Measurements from ENCODE around the gene FSCN2.

The FSCN2 gene

GRCh38 chr17:81527591-81528383, at the start of gene FSCN2:
FSCN2 (plus strand) TSS chr17:81528377; CDS start chr17:81528532, 155 bp downstream.
- TF ChIP-seq CTCF (IDR thresholded peaks at IDR 0.05; ENCODE audit: low read depth, low read length): no peak
- H3K4me3 ChIP-seq (ENCODE audit: low read depth, low read length): no peak within 1 kb of the TSS

DNA sequence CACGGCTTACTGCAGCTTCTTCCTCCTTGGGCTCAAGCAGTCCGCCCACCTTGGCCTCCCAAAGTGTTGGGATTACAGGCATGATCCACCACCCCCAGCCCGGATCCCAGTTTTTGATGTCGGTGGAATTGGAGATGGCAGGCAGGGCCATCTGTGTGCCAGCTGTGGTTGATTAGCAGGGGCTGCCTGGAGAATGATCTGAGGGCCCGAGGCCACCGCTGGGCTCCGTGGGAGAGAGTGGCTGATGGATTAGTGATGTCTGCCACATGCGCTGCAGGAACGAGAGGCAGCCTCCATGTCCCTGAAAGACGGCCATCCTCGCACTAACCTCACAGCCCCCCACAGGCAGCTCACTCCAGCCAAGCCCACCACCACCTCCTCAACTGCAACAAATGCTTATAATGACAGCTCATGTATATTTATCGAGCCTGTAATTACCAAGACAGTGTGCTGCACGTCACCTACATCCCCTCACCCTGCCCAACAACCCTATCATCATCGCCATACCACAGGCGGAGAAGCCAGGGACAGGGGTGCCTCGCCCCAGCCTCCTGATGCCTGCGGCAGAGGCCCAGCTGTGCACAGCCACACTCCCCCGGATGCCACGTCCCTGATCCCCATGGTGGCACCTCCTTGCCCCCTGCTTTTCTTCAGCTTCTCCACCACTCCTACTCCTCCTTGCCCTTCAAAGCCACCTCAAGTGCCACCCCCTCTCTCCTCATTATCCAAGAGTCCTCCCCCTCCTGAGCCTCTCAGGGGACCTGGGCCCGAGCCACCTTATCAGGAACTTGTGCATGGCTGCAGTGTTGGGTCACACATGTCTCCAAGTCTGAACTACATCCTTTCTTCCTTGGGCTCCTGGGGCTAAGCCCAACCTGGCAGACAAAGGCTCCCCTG, 48.8 kb upstream of the FSCN2 start:
- no peak overlapping the region for H3K4me3 ChIP-seq (ENCODE audit: low read depth, low read length)
- no peak for TF ChIP-seq CTCF (IDR thresholded peaks at IDR 0.05; ENCODE audit: low read depth, low read length)

GRCh38 chr17:81480140-81481072, 47.8 kb upstream of the FSCN2 start:
- no peak for TF ChIP-seq CTCF (IDR thresholded peaks at IDR 0.05; ENCODE audit: low read depth, low read length)
- H3K4me3 ChIP-seq (ENCODE audit: low read depth, low read length): no peak overlapping the region

DNA sequence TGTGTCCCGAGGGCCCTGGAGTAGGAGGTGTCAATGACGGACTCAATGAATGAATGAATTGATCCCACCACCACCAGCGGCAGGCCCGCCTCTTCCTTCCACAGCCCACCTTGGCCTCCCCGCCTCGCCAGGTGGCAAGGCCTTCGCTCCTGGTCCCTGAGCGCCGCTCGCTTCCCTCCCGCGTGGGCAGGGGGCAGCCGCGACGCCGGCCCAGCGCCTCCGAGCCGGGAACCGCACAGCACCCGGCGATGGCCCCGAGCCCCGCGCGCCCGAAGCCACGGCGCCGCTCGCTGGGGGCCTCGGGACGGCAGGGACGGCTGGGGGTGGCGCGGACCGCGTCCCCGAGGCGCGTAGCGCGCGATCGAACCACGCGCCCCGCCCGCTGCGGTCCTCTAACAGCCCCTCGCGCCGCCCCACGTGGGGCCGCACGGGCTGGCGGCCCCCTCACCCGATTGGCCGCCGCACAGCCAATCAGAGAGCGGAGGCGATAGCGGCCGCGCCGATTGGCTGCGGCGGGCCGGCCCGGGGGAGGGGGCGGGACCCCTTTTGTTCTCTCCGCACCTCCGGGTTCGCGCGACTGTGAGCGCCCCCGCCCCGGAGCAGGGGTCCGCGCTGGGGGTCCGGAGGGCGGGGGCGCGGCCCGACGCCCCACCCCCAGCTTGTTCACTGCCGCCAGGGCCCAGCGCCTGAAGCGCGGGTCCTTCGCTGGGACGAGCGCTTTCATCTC, 46.9 kb upstream of the FSCN2 start:
- no peak for TF ChIP-seq CTCF (IDR thresholded peaks at IDR 0.05; ENCODE audit: low read depth, low read length)
- peak overlapping the region; percentile 46 for H3K4me3 ChIP-seq (ENCODE audit: low read depth, low read length)

- H3K4me3 ChIP-seq (ENCODE audit: low read depth, low read length): peak overlapping the region; percentile 46
- no peak for TF ChIP-seq CTCF (IDR thresholded peaks at IDR 0.05; ENCODE audit: low read depth, low read length)
These were observed 46.2 kb upstream of the FSCN2 start for GRCh38 chr17:81481815-81482505.

DNA sequence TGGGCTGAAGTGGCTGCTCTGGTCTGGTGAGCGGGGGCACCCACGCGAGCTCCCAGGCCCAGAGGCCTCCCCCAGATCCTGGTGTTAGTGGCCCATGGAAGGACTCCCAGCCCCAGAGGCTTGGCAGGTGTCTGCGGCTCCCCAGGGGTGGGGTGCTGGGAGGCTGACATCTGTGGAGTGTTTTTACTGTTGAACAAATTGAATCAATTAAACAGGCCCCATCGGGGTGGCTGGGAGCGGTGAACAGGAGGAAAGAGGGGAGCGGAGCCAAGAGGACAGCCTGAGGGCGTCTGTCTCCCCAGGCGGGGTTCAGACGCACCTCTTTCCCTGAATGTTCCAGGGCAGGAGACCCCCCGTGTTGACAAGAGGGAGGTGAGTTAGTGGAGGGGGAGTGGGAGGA, 45.5 kb upstream of the FSCN2 start:
- no peak for TF ChIP-seq CTCF (IDR thresholded peaks at IDR 0.05; ENCODE audit: low read depth, low read length)
- no peak overlapping the region for H3K4me3 ChIP-seq (ENCODE audit: low read depth, low read length)

Data from WI38 (cell line).